Fibroblast of peridontal ligament (primary cell): Measurements from ENCODE around the gene MAB21L2.

Experiments used
- DNase-seq: peaks from one replicate; pipeline ENCODE4 v3.0.0-alpha.2; 2010; ENCODE audit errors: extremely low read depth

Gene MAB21L2

DNA sequence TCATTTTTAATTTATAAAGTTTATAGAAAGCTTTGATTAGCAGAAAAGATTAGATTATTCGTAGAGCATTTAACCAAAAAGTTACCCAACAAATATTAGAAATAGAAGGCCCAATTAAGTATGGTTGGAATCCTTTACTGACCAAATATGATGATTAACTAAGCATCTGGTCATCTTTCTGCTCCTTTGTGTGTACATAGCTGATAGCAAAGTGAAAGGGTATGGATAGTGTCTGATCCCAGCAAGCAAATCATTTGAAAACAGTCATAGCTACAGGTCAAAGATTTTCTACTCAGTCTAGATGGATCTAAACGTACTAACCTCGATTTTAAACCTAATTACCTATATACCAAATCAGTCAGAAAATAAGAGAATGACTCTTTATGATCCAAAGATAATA lies 7.3 kb upstream of the MAB21L2 start:
- no peak for DNase-seq

DNA sequence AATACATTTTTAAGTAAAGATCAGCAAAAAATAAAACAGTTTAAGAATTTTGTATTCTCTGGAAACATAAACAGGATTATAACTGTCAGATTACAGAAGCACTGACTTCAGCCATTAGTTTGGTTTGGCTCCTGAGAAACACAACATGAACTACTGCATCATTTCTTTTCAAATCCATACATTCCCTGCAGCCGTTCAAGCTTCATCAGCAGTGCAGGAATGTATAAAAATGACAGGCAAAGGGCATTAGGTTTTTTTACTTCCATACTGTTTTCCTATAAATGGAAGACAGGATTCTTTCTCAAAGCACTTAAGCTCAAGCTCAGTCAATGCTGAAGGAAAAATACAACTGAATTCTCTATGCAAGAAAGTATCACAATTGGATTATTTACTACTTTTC lies 4.2 kb upstream of the MAB21L2 start:
- no peak for DNase-seq

DNA sequence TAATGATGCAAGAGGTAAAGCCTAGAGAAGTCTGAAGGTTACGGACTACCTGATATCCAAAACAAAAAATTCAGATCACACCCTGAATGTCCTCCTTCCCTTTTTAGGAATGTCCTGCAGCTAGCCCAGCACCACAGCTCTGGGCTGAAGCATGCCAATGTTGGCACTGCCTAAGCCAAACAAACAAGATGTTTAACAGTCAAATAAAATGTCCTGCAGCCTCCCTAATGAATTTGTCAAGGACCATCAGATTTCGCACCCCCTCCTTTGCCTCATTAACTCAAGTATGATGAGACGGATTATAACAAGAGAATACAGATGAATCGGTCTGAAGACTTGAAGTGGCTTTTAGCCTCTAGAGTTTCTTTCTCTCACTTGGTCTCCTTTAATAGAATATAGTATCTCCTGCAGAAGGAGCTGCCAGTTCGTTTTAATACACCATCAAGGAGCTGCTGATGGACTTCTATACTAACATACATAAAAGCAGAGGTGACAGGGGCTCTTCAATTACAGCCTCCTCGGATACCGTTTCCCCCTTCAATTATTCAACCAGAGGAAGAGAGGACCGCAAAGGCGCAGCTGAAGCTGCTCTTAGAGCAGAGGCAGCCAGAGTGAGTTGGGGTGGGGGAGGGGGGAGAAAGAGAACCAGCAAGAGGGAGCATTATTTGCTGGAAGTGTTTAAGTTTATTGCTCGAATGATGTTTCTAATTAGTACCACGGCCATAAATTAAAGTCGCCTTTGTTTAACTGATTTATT lies 3.0 kb upstream of the MAB21L2 start:
- DNase-seq, result no peak

- no peak for DNase-seq
Observed at GRCh38 chr4:150579551-150580234, 2.3 kb upstream of the MAB21L2 start.

DNA sequence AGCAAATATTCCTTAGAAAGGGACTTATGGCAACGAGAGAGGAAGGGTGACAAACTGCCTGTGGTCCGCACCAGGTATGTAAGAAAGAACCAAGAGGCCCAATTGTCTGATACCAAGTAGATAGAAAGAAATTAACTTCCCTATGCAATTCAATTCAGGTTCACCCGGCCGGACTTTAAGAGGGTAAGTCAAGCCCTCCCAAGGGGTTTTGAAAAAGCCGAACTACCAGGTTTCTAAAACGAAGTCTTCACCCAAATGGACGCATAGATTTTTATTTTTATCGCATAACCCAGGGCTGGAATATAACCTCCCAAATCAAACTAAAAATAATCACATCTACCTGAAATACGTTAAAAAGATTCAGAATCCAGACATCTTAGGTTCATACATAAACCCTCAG lies 1.6 kb upstream of the MAB21L2 start:
- DNase-seq, result no peak

DNA sequence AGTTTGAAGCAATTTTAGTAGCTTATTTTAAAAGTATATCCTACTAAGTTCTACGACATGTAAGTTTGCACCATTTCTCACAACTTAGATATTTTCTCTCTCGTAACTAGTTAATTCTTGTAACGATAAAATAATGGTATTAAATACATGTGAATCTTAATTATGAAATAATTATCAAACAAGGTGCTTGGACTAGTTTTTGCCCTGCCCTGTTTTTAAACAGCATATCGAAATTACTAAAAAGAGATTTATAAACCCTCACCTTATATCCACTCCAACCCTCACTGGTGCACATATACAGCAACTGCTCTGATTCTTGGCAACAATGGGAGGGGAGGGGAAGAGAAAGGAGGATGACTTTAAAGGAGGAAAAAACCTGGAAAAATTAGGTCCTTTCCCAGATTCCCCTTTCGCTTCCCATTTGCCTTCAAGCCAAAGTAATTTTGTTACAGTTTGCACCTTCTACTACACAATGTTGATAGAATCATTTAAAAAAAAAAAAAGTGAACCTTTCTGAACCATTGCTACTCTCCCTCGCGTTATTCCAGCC lies 820 bp upstream of the MAB21L2 start:
- no peak for DNase-seq

GRCh38 chr4:150581641-150582051 lies 305 bp upstream of the MAB21L2 start:
- no peak for DNase-seq

DNA sequence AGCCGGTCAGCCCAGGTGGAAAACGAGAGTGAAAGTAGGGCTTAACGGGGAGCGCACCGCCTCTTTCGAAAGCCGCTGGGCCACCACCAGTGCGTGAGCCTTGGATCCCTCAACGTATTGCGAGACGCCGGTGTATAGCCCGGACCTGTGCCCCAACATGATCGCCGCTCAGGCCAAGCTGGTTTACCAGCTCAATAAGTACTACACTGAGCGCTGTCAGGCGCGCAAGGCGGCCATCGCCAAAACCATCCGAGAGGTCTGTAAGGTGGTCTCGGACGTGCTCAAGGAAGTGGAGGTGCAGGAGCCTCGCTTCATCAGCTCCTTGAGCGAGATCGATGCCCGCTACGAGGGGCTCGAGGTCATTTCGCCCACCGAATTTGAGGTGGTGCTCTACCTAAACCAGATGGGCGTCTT lies 929 bp downstream of the MAB21L2 start:
- no peak for DNase-seq

GRCh38 chr4:150583287-150584110 lies 1.5 kb downstream of the MAB21L2 start:
- no peak for DNase-seq

- no peak for DNase-seq
Observed at GRCh38 chr4:150584111-150584915, 2.4 kb downstream of the MAB21L2 start.

DNA sequence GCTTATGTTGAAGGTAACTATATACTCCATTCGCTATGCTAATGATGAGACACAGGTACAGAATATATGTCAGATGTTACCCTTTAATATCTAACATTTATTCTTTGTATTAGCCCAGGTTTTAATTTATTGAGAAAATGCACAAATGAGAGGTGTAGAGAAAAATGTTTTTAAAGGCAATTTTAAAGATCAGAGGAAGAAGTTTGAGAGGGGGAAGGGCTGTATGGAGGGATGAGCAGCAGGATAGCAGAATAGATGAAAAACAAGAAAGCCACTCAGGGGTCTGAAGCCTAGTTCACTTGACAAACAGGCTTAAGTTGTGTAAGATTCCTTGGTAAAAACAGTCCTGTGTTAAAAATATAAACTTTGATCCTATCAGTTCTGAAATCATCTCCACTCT lies 3.7 kb downstream of the MAB21L2 start:
- no peak for DNase-seq

DNA sequence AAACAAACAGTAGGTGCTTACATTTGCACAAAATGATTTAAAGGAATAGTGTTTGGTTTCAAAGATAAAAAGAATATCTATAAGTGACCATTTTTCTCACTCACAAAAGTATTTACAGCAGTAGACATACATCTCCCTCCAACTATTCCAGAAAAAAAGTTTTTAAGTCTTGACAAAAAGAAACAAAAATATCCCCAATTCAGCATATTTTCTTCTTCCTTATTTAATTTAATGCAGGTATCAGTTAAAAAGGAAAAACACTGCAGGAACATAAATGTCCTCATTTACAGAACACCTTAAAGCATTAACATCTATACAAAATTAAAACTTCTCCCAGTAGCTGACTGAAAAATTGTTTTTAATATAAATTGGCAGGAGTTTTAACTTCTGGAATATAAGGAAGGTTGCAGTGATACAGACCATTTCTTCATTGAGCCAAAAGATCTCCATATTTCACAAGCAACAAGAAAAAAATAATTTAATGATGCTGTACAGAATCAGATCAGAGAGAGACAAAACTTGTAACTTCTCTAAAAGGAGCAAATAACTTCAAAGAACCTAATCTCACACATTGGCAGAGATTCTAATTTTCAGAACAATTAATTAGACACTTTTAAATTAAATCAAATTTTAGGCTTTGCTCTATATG lies 4.3 kb downstream of the MAB21L2 start:
- no peak for DNase-seq

DNA sequence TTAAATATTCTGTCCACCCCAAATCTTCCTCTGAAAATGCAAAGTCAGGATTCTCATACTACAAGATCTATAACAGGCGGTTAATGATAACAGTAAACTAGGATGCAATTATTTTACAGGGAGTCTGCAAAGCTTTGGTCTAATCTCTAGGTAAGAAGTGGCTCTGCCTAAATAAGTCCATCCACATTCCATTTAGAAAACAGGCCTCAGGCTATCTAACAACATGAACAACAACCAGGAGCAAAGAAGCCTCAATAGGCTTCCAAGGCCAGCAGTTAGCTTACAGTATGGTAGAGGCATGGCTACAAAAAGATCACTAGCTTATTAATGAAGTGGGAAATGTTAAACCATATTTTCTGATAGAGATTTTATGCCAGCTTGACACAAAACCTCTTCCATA lies 6.4 kb downstream of the MAB21L2 start:
- DNase-seq, result no peak

DNA sequence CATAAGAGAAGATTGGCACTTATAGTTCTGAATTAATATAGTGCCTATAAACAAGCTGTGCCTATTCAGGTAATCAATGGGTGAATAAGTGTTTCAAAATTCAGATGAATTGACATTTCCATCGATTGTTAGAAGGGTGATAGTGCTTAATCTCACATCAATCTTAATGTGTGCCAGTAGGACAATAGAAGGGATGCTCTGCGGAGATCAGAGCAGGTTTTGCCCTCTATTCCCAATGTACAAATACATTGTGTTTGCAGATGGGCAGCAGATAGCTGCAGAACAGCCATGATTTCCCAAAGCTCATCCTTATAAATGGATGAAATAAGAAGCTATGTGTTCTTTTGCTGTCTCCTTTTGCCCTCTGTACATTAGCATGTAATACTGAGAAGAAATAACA lies 7.2 kb downstream of the MAB21L2 start:
- no peak for DNase-seq

DNA sequence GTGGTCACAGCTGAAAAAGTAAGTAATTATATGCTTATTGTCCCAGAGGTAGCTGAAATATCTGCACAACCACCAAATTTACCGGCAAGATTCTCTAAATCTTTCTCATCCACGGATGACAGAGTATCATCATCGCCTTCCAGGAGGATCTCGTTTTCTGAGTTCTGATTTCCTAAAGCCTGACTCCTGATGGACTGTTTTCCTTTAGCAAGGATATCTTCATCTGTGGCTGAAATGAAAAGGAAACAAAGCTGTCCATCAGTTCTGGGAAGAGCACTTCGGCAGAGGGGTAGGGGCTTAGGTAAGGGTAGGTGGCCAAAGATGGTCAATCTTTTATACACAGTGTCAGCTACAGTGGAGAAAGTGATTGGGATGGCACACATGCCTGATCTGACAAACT lies 8.7 kb downstream of the MAB21L2 start:
- no peak for DNase-seq

DNA sequence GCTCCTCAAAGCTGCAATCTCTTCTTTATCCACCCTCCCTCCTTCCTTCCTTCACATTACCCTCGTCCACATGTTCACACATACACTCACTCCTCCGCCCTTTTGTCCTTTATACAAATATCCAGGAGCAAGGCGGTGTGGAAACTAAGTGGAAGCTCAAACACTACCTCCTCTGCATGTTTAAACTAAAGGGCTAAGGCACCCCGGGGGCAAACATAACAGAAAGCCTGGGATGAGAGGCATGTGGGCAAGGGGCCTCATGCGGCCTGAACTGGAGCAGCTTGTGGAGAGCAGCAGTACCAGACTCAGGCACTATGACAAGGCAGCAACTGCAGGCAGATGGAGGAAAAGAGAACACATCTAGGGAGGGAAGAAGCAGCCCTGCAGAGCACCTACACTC lies 9.5 kb downstream of the MAB21L2 start:
- no peak for DNase-seq

GRCh38 chr4:150591904-150592303 lies 10.0 kb downstream of the MAB21L2 start:
- no peak for DNase-seq

DNA sequence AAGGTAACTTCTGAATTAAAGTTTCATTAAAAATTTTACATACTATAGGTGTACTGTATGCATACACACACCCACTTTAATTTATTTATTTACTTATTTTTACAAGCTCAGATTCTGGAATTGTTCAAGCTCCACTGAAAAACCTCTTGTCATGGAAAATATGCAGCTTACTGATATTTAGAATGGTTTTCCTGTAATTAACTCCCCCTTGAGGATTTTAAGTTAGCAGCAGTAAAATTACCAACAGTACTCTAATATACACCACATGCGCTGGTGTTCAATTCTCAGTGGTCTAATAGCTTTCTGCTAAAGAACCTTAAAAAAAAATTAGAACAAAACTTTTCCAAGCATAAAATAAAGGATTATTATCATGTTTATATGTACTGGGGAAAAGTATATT lies 12.0 kb downstream of the MAB21L2 start:
- peak; percentile 67 for DNase-seq

DNA sequence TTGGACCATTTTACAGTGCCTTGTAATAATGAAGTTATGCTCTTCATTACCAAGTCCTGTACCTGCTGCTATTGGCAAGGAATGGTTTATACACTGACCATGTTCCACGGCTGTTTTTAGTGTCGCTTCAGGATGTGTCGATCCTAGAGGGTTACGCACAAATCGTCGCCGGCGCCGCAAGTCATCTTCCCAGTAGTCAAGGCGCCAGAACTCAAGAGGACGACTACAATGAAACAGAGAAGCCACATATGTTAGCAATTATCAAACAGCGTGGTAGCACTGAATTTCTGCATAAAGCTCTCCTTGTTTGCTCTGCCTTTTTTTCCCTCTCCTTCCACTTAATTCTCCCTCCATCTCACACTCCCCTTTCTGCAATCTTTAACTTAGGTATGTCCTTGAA lies 17.0 kb downstream of the MAB21L2 start:
- DNase-seq, result peak; percentile 14

- no peak for DNase-seq
Observed at GRCh38 chr4:150599547-150599946, 17.6 kb downstream of the MAB21L2 start.

- DNase-seq, result no peak
Observed at GRCh38 chr4:150600812-150601445, 19.0 kb downstream of the MAB21L2 start.
